Keratinocyte (primary cell): ENCODE results near the gene CARM1. TPM values are rescaled to one million over a fixed set of nuclear protein-coding genes. Genes with fewer than 3 reads are reported as not detected.

Source experiments
- DNase-seq: peaks from one replicate; pipeline ENCODE4 v3.0.0-alpha.2; 2011; ENCODE audit warnings: low read depth, missing footprints, low spot score
- FAIRE-seq: peaks from 2 replicates; lab custom pipeline; 2011; peaks lifted over from hg19 to GRCh38; lab: Jason Lieb, UNC
- H2AFZ ChIP-seq: 2 replicates; pipeline ENCODE4 v1.6.0; 2012; ENCODE audit warnings: low read length, control low read depth, inconsistent platforms; ENCODE audit not compliant: control insufficient read depth
- H3K27ac ChIP-seq: 2 replicates; pipeline ENCODE4 v1.5.1; 2011; ENCODE audit warnings: low read length; ENCODE audit not compliant: control insufficient read depth, insufficient read depth
- H3K27me3 ChIP-seq: 3 replicates; pipeline ENCODE4 v1.6.0; 2011; ENCODE audit warnings: low read length; ENCODE audit not compliant: control insufficient read depth, insufficient read depth; ENCODE audit errors: extremely low read depth
- H3K36me3 ChIP-seq, 2 experiments: 2 replicates in 1 of 2; 3 replicates in 1 of 2; pipeline ENCODE4 v1.5.1; 2011; ENCODE audit warnings: low read length in 2 of 2, mild to moderate bottlenecking in 1 of 2; ENCODE audit not compliant: control insufficient read depth in 2 of 2, insufficient read depth in 2 of 2; ENCODE audit errors: extremely low read depth in 1 of 2
- H3K4me1 ChIP-seq: 3 replicates; pipeline ENCODE4 v1.5.1; 2011; ENCODE audit warnings: low read length; ENCODE audit not compliant: control insufficient read depth, insufficient read depth; ENCODE audit errors: extremely low read depth
- H3K4me2 ChIP-seq: 3 replicates; pipeline ENCODE4 v1.6.0; 2011; ENCODE audit warnings: low read depth, low read length; ENCODE audit not compliant: control insufficient read depth, insufficient read depth; ENCODE audit errors: extremely low read depth
- H3K4me3 ChIP-seq, 3 experiments: fragments of 200-600 bp in 1 of 3; sonication (generic) in 1 of 3; 2 replicates in 2 of 3; 3 replicates in 1 of 3; pipeline ENCODE4 v1.5.1; 2011 to 2016; ENCODE audit warnings: low read length in 3 of 3, mild to moderate bottlenecking in 3 of 3, control low read depth in 2 of 3, inconsistent platforms in 1 of 3, low read depth in 1 of 3, mixed read lengths in 1 of 3, mixed run types in 1 of 3, moderate library complexity in 1 of 3; ENCODE audit not compliant: control insufficient read depth in 2 of 3, insufficient read depth in 2 of 3; ENCODE audit errors: extremely low read depth in 1 of 3
- H3K79me2 ChIP-seq: 2 replicates; pipeline ENCODE4 v1.6.0; 2012; ENCODE audit warnings: low read length; ENCODE audit not compliant: control insufficient read depth, insufficient read depth
- H3K9ac ChIP-seq: 3 replicates; pipeline ENCODE4 v1.6.0; 2011; ENCODE audit warnings: low read length; ENCODE audit not compliant: control insufficient read depth, insufficient read depth; ENCODE audit errors: extremely low read depth
- H3K9me1 ChIP-seq: 3 replicates; pipeline ENCODE4 v1.6.0; 2011; ENCODE audit warnings: low read length; ENCODE audit not compliant: control insufficient read depth, insufficient read depth; ENCODE audit errors: extremely low read depth
- H3K9me3 ChIP-seq: 2 replicates; pipeline ENCODE4 v1.5.1; 2012; ENCODE audit warnings: low read depth, low read length; ENCODE audit not compliant: control insufficient read depth
- H4K20me1 ChIP-seq: 3 replicates; pipeline ENCODE4 v1.6.0; 2011; ENCODE audit warnings: low read length; ENCODE audit not compliant: control insufficient read depth, insufficient read depth; ENCODE audit errors: extremely low read depth
- CTCF ChIP-seq, 3 experiments: IDR thresholded peaks in 1 of 3; conservative IDR thresholded peaks in 1 of 3; optimal IDR thresholded peaks in 1 of 3; 2 replicates in 2 of 3; 3 replicates in 1 of 3; pipeline versions ENCODE3 to v1.5.1; 2011; ENCODE audit warnings: low read length in 3 of 3, mild to moderate bottlenecking in 3 of 3, moderate library complexity in 2 of 3, control low read depth in 1 of 3, inconsistent platforms in 1 of 3; ENCODE audit not compliant: insufficient read depth in 2 of 3; ENCODE audit errors: extremely low read depth in 1 of 3
- EZH2 ChIP-seq: IDR thresholded peaks from one replicate; pipeline ENCODE4 v1.6.1; 2012; ENCODE audit warnings: inconsistent platforms, mild to moderate bottlenecking, low read length, moderate library complexity
- dilution Hi-C: fragments of 300-500 bp; cut with MboI; formaldehyde crosslinking; loops from one replicate; pipeline ENCODE4 v1.7.0; 2020; ENCODE audit warnings: low sequenced_read_pairs; ENCODE audit not compliant: extremely low pct_ligation_motif_present
- polyA plus RNA-seq, 5 experiments: library from polyadenylated mRNA; depleted of rRNA in 3 of 5; stranded (reverse) in 3 of 5; stranded (forward) in 1 of 5; unstranded in 1 of 5; fragments of >200 nt; gene quantifications; 1 replicate in 1 of 5; 2 replicates in 3 of 5; 3 replicates in 1 of 5; pipeline versions ENCODE4 v1.2.1 to v1.2.3, GENCODE V29; 2011 to 2012; ENCODE audit warnings: missing spikeins in 2 of 5, low read depth in 1 of 5, low replicate concordance in 1 of 5

Gene CARM1
- polyA plus RNA-seq, 1 donor (not counting 4 experiments of a cell fraction or from before 2014, with no cell fraction given), result 22.8 TPM

GRCh38 chr19:10929402-10929794 is 58.0 kb downstream of the CARM1 start:
- dilution Hi-C loops, result no loop called here
- H3K27ac ChIP-seq, result no peak overlapping the region
- peak overlapping the region; percentile 98 for H3K4me2 ChIP-seq
- H3K36me3 ChIP-seq, result peaks cover 7 to 10% of the 10 kb centered on the region in 2 experiments
- H3K9ac ChIP-seq, result peak overlapping the region; percentile 86
- TF ChIP-seq CTCF (optimal IDR thresholded peaks at IDR 0.05 in 1 of 3, IDR thresholded peaks at IDR 0.05 in 1 of 3, conservative IDR thresholded peaks at IDR 0.05 in 1 of 3; ENCODE audit: extremely low read depth in 1 of 3, insufficient read depth in 2 of 3, low read length in 3 of 3) (no peak), EZH2 (no peak)
- H4K20me1 ChIP-seq, result peaks cover 5% of the 10 kb centered on the region
- no peaks in the 10 kb centered on the region for H3K9me3 ChIP-seq
- H3K4me3 ChIP-seq, result peak overlapping the region; percentile 92 to 97 (median 94)
- no peaks in the 10 kb centered on the region for H3K9me1 ChIP-seq
- no peak for FAIRE-seq
- peak overlapping the region; percentile 43 for H2AFZ ChIP-seq
- H3K27me3 ChIP-seq, result no peaks in the 10 kb centered on the region
- no peak for DNase-seq
- peaks cover 17% of the 10 kb centered on the region for H3K4me1 ChIP-seq
- peaks cover 43% of the 10 kb centered on the region for H3K79me2 ChIP-seq

- Histone ChIP-seq H3K9me1 (no peaks in the 10 kb centered on the region), H3K27ac (no peak overlapping the region), H3K4me1 (peaks cover 9% of the 10 kb centered on the region), H3K9me3 (no peaks in the 10 kb centered on the region), H4K20me1 (no peaks in the 10 kb centered on the region), H3K4me2 (no peak overlapping the region), H3K36me3 (peaks cover 0 to 2% of the 10 kb centered on the region in 2 experiments), H3K9ac (no peak overlapping the region), H3K4me3 (no peak overlapping the region), H2AFZ (no peak overlapping the region), H3K27me3 (no peaks in the 10 kb centered on the region), H3K79me2 (peaks cover 13% of the 10 kb centered on the region)
- TF ChIP-seq EZH2, result no peak
- TF ChIP-seq CTCF (optimal IDR thresholded peaks at IDR 0.05 in 1 of 3, IDR thresholded peaks at IDR 0.05 in 1 of 3, conservative IDR thresholded peaks at IDR 0.05 in 1 of 3; ENCODE audit: extremely low read depth in 1 of 3, insufficient read depth in 2 of 3, low read length in 3 of 3), result no peak
- FAIRE-seq (no peak), DNase-seq (no peak)
- dilution Hi-C loops, result no loop called here
These were observed 64.2 kb downstream of the CARM1 start for GRCh38 chr19:10935371-10936059.
